GM18867 (cell line): ENCODE results near the gene DLL4.

Experiments used
- ATAC-seq: cut with Tn5 transposase; IDR thresholded peaks from one replicate; pipeline ENCODE4 v1.9.1; 2021; ENCODE audit warnings: mild to moderate bottlenecking, moderate library complexity; ENCODE audit not compliant: unreplicated experiment

Gene DLL4

DNA sequence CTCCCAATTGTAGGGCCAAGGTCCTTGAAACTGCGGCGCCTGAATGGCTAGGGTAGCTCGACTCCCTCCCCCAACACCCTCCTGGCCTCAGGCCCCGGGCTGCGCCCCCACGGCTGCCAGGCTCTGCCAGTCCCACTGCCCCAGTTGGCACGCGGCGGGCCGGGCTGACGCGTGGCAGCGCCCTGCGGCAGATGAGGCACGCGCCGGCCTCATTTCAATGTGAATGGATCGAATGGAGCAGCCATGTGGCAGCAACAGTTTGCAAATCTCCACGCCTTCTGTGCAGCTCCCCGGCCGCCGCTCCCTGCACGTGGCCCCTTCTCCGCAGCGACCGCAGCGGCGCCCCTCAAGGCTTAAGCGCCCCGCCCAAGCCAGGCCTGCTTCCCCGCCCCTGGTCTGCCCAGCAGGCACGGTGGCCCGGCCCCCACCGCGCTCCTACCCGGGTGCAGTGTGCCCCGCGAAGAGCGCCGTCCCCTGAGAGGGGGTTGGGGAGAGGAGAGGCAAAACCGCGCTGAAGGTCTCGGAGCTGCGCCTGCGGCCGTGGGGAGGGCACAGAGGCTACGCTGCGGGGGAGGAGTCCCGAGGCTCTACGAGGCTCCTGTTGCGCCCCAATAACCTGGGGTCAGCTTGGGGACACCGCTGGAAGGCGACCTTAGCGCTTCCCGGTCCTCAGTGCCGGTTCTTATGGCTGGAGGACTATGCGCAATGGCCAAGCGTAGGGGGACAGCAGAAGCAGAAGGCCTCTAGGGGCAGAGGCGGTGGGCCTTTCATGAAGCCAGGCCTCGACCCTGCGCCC, 3.1 kb upstream of the DLL4 start:
- ATAC-seq: no peak

DNA sequence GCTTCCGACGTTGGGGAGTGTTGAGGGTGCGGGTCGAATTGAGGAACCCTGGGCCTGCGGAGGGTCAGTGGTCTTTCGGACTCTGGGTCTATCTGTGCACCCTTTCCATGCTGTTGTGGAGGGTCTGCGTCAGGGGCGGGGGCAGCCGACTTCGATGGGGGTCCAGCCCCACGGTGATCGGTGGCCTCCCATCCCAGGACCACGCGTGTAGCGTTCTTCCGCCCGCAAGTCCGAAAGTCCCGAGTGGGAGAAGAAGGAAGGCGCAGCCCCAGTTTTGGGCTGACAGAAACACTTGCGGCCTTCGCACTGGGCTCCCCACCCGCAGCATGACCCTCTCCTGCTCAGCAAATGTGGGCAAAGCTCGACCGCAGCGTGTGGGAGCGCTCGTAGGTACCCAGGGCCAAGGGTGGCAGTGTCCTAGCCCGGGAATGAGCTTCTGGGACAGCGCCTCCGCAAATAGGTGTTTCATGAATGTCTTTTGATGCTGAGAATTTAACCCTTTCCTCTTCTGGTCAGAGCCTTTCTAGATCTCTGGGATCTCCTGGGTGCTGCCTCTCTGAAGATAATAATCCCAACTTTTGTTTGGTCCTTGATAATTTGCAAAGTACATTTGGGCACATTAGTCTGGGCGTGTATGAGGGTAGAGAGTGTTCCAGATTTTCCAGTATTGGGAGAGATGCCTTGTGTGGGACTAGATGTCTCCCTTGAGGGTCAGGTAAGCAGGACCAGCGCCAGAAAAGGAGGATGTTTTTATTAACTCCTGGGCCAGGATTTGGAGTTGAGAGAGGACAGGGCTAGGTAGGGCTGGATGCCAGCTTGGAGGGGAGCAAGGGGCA, 2.3 kb upstream of the DLL4 start:
- ATAC-seq: no peak

DNA sequence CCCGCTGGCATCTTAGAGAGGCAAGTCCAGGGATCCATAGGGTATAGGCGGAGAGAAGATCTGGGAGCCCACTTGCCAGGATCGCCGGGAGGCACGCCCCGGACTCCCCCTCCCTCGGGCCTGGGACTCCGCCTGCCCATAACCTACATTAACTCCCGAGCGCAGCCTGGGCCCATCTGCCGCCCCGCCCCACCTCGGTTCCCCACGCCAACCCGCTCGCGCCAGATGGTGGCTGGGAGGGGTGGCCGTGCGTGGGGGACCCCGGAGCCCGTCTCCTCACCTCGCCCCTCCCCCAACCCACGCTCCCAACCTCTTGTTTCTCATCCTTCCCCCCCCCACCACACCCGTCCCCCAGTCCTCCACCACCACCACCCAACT, 1.7 kb upstream of the DLL4 start:
- no peak for ATAC-seq

DNA sequence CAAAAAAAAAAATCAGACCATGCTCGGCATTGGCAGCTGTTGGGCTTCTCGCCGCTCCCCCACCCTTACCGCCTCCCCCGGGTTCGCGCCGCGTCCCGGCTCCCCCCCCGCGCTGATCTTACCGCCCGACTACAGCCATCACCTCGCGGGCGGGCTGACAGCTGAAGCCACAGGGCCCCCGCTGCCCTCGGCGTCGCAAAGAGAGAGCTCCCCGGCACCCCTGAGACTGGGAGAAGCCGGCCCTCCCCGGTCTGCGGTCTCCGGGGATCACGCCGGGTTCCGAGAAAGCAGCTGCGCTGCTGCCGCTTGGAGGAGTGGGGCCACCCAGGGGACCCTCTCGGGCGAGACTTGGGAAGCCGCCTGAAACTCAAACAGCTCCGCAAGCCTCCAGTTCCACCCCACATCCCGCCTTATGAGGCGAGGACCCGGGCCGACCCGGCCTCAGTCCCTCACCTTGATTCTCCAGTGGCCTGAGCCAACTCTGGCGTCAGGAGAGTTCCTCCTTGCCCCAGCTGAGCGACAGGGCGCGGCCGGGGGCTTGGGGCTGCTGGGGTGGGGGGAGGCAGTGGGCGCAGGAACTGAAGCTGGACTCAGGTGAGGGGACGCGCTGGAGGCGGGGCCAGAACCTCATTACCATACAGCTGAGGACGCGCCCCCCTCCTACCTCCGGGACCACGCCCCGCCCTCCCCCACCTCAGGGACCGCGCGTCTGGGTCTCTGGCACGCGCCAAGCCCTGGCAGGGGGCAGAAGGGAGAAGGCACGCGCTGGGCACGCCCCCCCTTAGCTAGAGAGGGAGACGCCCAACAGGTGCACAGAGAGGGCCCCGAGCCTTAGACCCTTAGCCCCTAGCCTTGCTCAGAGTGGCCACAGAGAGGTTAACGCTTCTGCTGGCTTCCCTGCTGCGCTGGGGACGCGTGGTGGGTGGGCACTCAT, 1.0 kb upstream of the DLL4 start:
- ATAC-seq: no peak

DNA sequence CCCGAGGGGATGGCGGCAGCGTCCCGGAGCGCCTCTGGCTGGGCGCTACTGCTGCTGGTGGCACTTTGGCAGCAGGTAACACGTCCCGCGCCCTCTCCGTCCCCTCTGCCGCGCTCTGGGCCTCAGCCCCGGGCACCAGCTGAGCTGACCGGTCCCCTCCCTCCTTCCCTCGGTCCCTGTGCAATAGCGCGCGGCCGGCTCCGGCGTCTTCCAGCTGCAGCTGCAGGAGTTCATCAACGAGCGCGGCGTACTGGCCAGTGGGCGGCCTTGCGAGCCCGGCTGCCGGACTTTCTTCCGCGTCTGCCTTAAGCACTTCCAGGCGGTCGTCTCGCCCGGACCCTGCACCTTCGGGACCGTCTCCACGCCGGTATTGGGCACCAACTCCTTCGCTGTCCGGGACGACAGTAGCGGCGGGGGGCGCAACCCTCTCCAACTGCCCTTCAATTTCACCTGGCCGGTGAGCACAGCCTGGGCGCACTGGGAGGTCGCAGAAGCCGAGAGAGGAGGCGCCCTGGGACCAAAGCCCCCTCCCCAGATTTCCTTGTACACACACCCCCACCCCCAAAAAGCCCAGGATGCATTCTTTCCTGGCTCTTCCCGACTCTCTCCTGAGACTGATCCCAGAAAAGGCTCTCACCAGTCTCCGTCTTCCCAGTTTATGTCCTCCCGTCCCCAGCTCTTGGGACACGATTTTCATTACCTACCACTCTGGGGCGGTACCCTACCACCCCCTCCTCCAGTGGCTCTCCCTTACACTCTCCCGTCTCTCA, 705 bp downstream of the DLL4 start:
- ATAC-seq: no peak

DNA sequence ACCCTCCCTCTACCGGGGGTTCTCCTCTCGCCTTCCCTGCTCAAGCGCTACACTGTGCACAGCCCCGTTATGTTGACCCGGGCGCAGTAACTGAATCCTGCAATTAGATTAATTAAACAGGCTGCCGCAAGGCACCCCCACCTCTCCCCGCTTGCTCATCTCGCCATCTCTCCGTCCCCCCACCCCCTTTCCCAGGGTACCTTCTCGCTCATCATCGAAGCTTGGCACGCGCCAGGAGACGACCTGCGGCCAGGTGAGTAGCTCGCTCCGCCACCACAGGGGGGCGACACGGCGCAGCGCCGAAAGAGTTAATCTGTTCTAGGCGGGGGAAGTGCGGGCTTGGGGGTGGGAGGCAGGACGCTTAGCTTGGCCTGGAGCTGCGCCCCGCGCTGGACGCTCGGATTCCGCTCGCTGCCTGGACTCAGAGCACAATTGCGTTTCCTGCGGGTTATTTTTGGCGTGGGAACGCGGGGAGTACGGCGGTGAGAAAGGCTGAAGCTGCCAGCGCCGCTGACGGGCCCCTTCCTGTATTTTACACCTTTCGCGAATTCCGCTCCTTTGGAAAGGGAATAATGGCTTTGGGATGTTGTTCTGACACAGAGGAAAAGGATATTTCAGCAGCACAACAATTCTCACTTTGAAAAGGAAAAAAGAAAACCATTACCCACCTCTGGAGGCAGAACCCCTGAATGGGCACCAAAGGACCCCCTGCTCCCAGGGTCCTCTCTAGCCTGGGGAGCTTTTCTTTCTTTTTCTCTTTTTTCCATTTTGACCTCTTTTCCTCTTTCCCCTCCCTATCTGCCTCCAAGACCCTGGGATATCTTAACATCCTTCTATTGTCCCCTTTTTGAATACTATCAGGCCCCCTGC, 1.5 kb downstream of the DLL4 start:
- no peak for ATAC-seq

DNA sequence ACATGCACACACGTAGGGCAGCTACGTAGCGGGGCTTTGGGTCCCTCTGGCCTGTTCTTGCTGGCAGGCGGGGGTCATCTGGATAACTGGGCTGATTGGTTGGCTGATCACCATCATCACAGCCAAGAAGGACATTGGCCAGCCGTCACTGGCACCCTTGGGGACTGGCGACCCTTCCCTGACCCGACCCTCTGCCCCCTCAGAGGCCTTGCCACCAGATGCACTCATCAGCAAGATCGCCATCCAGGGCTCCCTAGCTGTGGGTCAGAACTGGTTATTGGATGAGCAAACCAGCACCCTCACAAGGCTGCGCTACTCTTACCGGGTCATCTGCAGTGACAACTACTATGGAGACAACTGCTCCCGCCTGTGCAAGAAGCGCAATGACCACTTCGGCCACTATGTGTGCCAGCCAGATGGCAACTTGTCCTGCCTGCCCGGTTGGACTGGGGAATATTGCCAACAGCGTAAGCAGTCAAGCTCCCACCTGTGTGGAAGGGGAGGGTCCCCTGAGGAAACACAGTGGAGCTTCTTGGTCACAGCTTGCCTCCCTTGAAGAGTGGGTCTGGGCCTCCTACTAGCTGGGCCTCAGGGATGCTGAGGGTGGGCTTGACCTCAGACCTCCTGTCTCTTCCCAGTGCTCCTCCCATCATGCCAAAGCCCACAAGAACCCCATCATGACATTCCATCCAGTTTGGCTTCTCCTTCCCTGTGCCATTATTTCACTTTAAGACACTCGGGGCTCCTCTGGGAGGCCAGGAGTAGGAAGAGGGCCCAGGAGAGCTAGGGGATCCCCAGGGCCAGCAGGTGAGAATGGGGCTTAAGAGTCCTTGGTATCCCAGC, 2.4 kb downstream of the DLL4 start:
- no peak for ATAC-seq

DNA sequence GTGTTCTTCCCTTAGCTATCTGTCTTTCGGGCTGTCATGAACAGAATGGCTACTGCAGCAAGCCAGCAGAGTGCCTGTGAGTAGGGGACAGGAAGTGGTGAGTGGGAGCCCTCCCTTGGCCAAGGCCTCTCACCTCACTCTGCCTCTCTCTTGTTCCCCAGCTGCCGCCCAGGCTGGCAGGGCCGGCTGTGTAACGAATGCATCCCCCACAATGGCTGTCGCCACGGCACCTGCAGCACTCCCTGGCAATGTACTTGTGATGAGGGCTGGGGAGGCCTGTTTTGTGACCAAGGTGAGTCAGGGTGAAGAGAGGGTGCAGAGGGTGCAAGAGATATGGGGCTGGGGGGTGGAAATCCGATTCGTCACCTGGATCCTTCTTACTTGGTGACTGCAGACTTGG, 3.0 kb downstream of the DLL4 start:
- ATAC-seq: no peak

DNA sequence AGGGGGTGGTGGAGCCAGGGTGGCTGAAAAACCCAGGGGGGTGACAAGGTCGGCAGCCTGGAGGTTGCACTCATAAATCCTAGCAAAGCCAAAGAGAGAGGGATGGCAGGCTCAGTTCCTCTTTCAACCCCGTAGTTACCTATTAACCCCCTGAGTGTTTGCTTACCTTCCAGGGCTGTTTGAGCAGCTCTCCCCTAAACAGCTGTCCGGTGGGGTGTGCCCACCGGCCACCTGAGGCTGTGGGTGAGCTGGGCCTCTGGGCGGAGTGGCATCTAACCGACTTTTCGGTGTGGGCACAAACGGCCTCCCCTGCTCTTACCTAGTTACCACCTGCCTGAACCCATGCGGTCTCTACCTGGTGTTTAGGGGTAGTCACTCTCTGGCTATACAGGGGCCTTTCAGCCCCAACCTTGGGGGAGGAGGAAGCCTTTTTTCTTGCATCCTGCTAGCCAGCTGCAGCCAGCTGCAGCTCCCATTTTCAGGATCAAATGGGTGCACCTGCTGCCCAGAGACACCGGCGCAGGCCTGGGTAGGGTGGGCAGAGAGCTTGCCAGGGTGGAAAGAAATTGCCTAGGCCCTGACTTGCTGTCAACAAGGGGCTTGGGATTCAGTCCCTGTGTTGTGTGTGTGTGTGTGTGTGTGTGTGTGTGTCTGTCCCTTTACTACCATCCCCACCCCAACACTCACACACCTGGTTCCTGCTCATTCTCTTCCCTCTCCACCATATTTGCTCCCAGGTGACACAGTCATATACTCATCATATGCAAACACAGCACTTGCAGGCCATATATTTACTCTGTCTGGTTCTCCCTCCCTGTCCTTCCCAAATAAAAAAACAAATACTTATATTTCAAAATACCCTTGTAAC, 3.7 kb downstream of the DLL4 start:
- no peak for ATAC-seq

DNA sequence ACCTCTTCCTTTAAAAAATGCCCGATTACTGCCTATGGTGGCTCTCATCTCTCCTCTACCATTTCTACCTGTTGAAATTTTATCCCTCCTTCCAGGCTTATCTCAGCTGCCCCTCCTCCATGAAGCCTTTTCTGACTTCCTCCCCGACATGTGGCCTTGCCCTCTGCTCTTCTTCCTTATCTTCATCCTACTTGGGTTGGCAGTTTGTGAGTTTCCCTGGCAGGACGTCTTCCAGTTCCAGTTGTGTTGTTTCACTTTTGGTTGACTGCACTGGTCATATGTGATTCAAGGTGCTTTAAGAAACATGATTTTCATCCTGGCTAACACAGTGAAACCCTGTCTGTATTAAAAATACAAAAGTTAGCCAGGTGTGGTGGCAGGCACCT, 4.4 kb downstream of the DLL4 start:
- no peak for ATAC-seq

DNA sequence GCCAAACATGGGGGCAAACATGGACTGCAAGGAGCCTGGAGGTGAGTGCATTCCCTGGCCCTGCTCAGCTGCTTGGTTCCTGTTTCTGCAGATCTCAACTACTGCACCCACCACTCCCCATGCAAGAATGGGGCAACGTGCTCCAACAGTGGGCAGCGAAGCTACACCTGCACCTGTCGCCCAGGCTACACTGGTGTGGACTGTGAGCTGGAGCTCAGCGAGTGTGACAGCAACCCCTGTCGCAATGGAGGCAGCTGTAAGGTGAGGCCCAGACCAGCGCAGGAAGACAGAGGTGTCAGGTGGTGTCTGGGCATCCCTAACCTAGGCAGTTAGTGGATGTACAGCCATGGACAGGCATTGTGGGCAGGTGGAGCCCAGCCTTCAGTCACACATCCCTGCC, 5.3 kb downstream of the DLL4 start:
- no peak for ATAC-seq

DNA sequence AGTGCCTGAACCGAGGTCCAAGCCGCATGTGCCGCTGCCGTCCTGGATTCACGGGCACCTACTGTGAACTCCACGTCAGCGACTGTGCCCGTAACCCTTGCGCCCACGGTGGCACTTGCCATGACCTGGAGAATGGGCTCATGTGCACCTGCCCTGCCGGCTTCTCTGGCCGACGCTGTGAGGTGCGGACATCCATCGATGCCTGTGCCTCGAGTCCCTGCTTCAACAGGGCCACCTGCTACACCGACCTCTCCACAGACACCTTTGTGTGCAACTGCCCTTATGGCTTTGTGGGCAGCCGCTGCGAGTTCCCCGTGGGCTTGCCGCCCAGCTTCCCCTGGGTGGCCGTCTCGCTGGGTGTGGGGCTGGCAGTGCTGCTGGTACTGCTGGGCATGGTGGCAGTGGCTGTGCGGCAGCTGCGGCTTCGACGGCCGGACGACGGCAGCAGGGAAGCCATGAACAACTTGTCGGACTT, 7.1 kb downstream of the DLL4 start:
- ATAC-seq: no peak

DNA sequence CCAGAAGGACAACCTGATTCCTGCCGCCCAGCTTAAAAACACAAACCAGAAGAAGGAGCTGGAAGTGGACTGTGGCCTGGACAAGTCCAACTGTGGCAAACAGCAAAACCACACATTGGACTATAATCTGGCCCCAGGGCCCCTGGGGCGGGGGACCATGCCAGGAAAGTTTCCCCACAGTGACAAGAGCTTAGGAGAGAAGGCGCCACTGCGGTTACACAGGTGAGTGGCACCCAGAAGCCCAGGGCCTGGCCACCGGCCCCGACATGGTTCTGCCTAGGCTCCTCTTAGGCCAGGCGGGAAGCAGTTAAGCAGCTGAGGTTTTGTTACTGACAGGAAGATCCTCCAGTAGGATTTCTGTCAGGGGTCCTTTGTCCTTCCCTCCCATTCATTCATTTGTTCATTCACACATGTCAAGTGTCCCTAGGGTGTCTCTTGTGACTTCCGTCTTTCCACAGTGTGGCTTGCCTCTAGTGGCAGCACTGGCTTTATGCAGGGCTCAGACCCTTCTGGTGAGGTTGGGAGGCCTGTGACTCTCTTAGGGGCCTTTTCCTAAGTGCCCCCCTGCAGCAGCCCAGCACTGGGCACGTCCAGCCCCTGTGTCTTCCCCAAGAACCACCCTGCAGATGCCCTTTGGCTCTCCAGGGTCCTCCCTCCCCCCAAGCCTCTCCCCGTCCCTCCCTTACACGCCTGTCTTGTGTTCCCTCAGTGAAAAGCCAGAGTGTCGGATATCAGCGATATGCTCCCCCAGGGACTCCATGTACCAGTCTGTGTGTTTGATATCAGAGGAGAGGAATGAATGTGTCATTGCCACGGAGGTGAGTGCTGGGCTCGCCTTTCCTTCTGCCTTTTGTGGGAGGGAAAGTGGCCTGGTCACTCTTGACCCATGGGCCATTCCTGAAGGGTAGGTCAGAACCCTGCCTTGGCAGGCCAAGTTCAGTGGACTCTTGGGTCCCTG, 7.8 kb downstream of the DLL4 start:
- no peak for ATAC-seq

DNA sequence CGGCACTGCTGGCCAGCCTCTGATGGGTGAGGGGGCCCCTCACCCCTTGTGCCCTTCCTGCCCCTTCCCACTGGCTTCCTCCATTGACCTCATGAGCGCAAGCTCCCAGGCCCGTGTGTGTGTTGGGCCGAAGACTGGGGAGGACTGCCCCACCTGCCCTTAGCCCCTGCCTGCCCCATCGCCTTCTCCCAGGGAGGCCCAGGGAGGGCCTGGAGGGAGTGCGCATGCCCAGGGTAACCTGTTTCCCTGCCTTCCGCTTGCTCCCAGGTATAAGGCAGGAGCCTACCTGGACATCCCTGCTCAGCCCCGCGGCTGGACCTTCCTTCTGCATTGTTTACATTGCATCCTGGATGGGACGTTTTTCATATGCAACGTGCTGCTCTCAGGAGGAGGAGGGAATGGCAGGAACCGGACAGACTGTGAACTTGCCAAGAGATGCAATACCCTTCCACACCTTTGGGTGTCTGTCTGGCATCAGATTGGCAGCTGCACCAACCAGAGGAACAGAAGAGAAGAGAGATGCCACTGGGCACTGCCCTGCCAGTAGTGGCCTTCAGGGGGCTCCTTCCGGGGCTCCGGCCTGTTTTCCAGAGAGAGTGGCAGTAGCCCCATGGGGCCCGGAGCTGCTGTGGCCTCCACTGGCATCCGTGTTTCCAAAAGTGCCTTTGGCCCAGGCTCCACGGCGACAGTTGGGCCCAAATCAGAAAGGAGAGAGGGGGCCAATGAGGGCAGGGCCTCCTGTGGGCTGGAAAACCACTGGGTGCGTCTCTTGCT, 8.8 kb downstream of the DLL4 start:
- no peak for ATAC-seq

DNA sequence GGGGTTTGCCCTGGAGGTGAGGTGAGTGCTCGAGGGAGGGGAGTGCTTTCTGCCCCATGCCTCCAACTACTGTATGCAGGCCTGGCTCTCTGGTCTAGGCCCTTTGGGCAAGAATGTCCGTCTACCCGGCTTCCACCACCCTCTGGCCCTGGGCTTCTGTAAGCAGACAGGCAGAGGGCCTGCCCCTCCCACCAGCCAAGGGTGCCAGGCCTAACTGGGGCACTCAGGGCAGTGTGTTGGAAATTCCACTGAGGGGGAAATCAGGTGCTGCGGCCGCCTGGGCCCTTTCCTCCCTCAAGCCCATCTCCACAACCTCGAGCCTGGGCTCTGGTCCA, 9.4 kb downstream of the DLL4 start:
- no peak for ATAC-seq

DNA sequence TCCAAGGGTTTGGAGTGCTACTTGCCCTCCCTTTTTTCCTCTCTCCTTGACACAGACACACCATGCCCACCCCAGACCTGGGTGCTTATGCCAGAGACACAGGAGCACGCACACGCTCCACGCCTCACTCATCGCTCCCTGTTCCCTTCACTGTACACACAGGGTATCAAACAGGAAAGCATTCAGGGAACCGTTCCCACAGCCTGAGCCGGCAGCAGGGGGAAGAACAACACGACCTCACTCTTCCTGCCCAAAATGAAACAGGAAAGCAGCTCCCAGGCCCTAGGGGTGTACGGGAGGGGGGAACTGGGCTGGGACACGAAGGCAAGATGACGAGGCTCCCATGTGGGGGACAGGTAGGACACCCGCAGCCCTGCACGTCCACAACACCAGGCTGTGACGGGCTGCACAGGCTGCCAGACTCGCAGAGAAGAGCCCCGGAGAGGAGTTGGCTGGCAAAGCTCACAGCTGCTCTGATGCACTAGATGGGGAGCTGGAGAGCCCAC, 11.2 kb downstream of the DLL4 start:
- no peak for ATAC-seq
